ENCODE data around the gene DHRS7C. TPM values are rescaled to one million over a fixed set of nuclear protein-coding genes. Genes with fewer than 3 reads are reported as not detected.

DHRS7C gene
- polyA plus RNA-seq, 1 donor (not counting 4 experiments of a cell fraction or from before 2014, with no cell fraction given): not detected

DNA sequence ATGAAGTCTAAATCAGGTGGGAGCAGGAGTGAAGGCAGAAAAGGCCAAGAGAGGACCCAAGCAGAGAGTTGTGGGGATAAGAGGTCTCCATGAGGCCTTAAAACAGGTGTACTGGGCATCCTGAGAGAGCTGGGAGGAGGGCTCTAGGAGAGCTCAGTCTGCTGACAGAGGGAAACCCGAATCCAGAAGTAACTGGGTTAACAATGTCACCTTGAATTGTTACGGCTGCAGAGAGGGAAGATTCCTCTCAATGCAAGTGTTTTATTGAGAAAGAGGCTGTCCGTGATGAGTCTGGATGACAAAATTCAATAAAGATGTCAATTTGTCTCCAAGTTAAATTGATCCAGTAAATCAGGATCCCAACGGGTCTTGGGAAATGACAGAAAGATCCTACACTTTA lies 8.3 kb downstream of the DHRS7C start:
- dilution Hi-C loops (cut with MboI; ENCODE audit: extremely low pct_ligation_motif_present, low sequenced_read_pairs): no loop called here
- H2AFZ ChIP-seq (ENCODE audit: control insufficient read depth, low read length): no peak overlapping the region
- no peaks in the 10 kb centered on the region for H3K36me3 ChIP-seq (ENCODE audit: control insufficient read depth in 2 of 2, extremely low read depth in 1 of 2, insufficient read depth in 2 of 2, low read length in 2 of 2)
- no peaks in the 10 kb centered on the region for H3K79me2 ChIP-seq (ENCODE audit: control insufficient read depth, insufficient read depth, low read length)
- H3K27me3 ChIP-seq (ENCODE audit: control insufficient read depth, extremely low read depth, insufficient read depth, low read length): no peaks in the 10 kb centered on the region
- no peaks in the 10 kb centered on the region for H3K9me1 ChIP-seq (ENCODE audit: control insufficient read depth, extremely low read depth, insufficient read depth, low read length)
- no peaks in the 10 kb centered on the region for H3K9me3 ChIP-seq (ENCODE audit: control insufficient read depth, low read depth, low read length)
- H3K27ac ChIP-seq (ENCODE audit: control insufficient read depth, insufficient read depth, low read length): no peak overlapping the region
- H3K4me2 ChIP-seq (ENCODE audit: control insufficient read depth, extremely low read depth, insufficient read depth, low read depth, low read length): no peak overlapping the region
- FAIRE-seq: no peak
- no peak overlapping the region for H3K9ac ChIP-seq (ENCODE audit: control insufficient read depth, extremely low read depth, insufficient read depth, low read length)
- H3K4me3 ChIP-seq (ENCODE audit: control insufficient read depth in 2 of 3, extremely low read depth in 1 of 3, insufficient read depth in 2 of 3, low read depth in 1 of 3, low read length in 3 of 3): no peak overlapping the region
- no peaks in the 10 kb centered on the region for H3K4me1 ChIP-seq (ENCODE audit: control insufficient read depth, extremely low read depth, insufficient read depth, low read length)
- TF ChIP-seq, protein P1, sequence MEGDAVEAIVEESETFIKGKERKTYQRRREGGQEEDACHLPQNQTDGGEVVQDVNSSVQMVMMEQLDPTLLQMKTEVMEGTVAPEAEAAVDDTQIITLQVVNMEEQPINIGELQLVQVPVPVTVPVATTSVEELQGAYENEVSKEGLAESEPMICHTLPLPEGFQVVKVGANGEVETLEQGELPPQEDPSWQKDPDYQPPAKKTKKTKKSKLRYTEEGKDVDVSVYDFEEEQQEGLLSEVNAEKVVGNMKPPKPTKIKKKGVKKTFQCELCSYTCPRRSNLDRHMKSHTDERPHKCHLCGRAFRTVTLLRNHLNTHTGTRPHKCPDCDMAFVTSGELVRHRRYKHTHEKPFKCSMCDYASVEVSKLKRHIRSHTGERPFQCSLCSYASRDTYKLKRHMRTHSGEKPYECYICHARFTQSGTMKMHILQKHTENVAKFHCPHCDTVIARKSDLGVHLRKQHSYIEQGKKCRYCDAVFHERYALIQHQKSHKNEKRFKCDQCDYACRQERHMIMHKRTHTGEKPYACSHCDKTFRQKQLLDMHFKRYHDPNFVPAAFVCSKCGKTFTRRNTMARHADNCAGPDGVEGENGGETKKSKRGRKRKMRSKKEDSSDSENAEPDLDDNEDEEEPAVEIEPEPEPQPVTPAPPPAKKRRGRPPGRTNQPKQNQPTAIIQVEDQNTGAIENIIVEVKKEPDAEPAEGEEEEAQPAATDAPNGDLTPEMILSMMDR (optimal IDR thresholded peaks at IDR 0.05 in 1 of 3, IDR thresholded peaks at IDR 0.05 in 1 of 3, conservative IDR thresholded peaks at IDR 0.05 in 1 of 3; ENCODE audit: extremely low read depth in 1 of 3, insufficient read depth in 2 of 3, low read length in 3 of 3): no peak
- no peak for TF ChIP-seq EZH2 (IDR thresholded peaks at IDR 0.05; ENCODE audit: low read length)
- DNase-seq (ENCODE audit: low read depth, low spot score): no peak
- H4K20me1 ChIP-seq (ENCODE audit: control insufficient read depth, extremely low read depth, insufficient read depth, low read length): no peaks in the 10 kb centered on the region

DNA sequence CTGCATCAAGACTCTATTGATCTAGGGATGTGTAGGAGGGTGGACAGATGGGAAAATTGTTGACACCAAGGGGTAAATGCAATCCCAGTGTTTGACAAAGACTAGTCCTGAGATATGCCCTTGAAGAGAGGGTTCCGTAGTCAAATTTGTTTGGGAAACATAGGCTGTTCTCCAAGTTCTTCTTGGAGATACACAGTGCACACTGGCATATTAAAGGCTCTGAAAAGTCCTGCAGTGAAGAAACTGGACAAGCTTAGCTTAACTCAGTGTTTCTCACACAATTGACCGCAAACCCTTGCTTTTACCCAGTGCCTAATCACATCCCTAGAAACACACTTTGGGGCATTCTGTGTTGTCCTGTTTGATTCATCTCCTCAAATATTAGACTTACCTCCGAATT lies 10.8 kb downstream of the DHRS7C start:
- DNase-seq (ENCODE audit: low read depth, low spot score) (no peak), FAIRE-seq (no peak)
- H2AFZ ChIP-seq (ENCODE audit: control insufficient read depth, low read length): no peak overlapping the region
- no peaks in the 10 kb centered on the region for H3K9me1 ChIP-seq (ENCODE audit: control insufficient read depth, extremely low read depth, insufficient read depth, low read length)
- no peaks in the 10 kb centered on the region for H4K20me1 ChIP-seq (ENCODE audit: control insufficient read depth, extremely low read depth, insufficient read depth, low read length)
- H3K4me3 ChIP-seq (ENCODE audit: control insufficient read depth in 2 of 3, extremely low read depth in 1 of 3, insufficient read depth in 2 of 3, low read depth in 1 of 3, low read length in 3 of 3): no peak overlapping the region
- no peak overlapping the region for H3K9ac ChIP-seq (ENCODE audit: control insufficient read depth, extremely low read depth, insufficient read depth, low read length)
- dilution Hi-C loops (cut with MboI; ENCODE audit: extremely low pct_ligation_motif_present, low sequenced_read_pairs): no loop called here
- no peak overlapping the region for H3K4me2 ChIP-seq (ENCODE audit: control insufficient read depth, extremely low read depth, insufficient read depth, low read depth, low read length)
- no peak overlapping the region for H3K27ac ChIP-seq (ENCODE audit: control insufficient read depth, insufficient read depth, low read length)
- H3K79me2 ChIP-seq (ENCODE audit: control insufficient read depth, insufficient read depth, low read length): no peaks in the 10 kb centered on the region
- H3K36me3 ChIP-seq (ENCODE audit: control insufficient read depth in 2 of 2, extremely low read depth in 1 of 2, insufficient read depth in 2 of 2, low read length in 2 of 2): no peaks in the 10 kb centered on the region
- H3K9me3 ChIP-seq (ENCODE audit: control insufficient read depth, low read depth, low read length): no peaks in the 10 kb centered on the region
- H3K4me1 ChIP-seq (ENCODE audit: control insufficient read depth, extremely low read depth, insufficient read depth, low read length): no peaks in the 10 kb centered on the region
- no peaks in the 10 kb centered on the region for H3K27me3 ChIP-seq (ENCODE audit: control insufficient read depth, extremely low read depth, insufficient read depth, low read length)
- TF ChIP-seq, protein P1 (optimal IDR thresholded peaks at IDR 0.05 in 1 of 3, IDR thresholded peaks at IDR 0.05 in 1 of 3, conservative IDR thresholded peaks at IDR 0.05 in 1 of 3; ENCODE audit: extremely low read depth in 1 of 3, insufficient read depth in 2 of 3, low read length in 3 of 3): no peak
- no peak for TF ChIP-seq EZH2 (IDR thresholded peaks at IDR 0.05; ENCODE audit: low read length)
